Gastrocnemius medialis (tissue), 4 donors: ENCODE measurements around the gene ALDH1A3. TPM values are rescaled to one million over a fixed set of nuclear protein-coding genes. Genes with fewer than 3 reads are reported as not detected.

ENCODE experiments used
- ATAC-seq, 2 donors: fragments of 150-250 bp; one replicate each; pipeline ENCODE4 v1.9.1; 2016
- DNase-seq, 2 donors: peaks; one replicate each; pipeline ENCODE4 v3.0.0-alpha.2; 2019
- H3K27ac ChIP-seq, 4 donors: fragments of 200-600 bp; sonication (generic); 1 replicate in 1 of 4; 2 replicates in 3 of 4; pipeline ENCODE4 v1.5.1; 2016 to 2018; ENCODE audit warnings: mild to moderate bottlenecking in 2 of 4, moderate library complexity in 1 of 4
- H3K27me3 ChIP-seq, 3 donors: fragments of 200-600 bp; sonication (generic) in 2 of 3; 1 replicate in 1 of 3; 2 replicates in 2 of 3; pipeline versions ENCODE4 v1.5.1 to v1.6.0; 2016 to 2019; ENCODE audit warnings: mild to moderate bottlenecking in 1 of 3, moderate library complexity in 1 of 3
- H3K36me3 ChIP-seq, 2 donors: fragments of 200-600 bp; sonication (generic) in 1 of 2; one replicate each; pipeline ENCODE4 v1.5.1; 2017 to 2018
- H3K4me1 ChIP-seq, 2 donors: fragments of 200-600 bp; sonication (generic) in 1 of 2; one replicate each; pipeline ENCODE4 v1.5.1; 2016 to 2017; ENCODE audit warnings: mild to moderate bottlenecking in 2 of 2
- H3K4me3 ChIP-seq, 4 donors: fragments of 200-600 bp; sonication (generic) in 3 of 4; 1 replicate in 1 of 4; 2 replicates in 3 of 4; pipeline ENCODE4 v1.5.1; 2016 to 2019; ENCODE audit warnings: mild to moderate bottlenecking in 2 of 4
- H3K9me3 ChIP-seq, 3 donors: fragments of 200-600 bp; sonication (generic) in 2 of 3; 1 replicate in 1 of 3; 2 replicates in 2 of 3; pipeline ENCODE4 v1.5.1; 2016 to 2019
- CTCF ChIP-seq, 5 experiments: fragments of 450-650 bp in 3 of 5; fragments of 200-600 bp in 2 of 5; sonication (generic) in 2 of 5; IDR thresholded peaks in 4 of 5; conservative IDR thresholded peaks in 1 of 5; 1 replicate in 4 of 5; 2 replicates in 1 of 5; pipeline ENCODE4 v1.5.1; 2016 to 2019; ENCODE audit warnings: antibody characterized with exemption in 5 of 5, mild to moderate bottlenecking in 3 of 5, moderate library complexity in 3 of 5
- POLR2A ChIP-seq, 2 donors: fragments of 450-650 bp; IDR thresholded peaks; one replicate each; pipeline ENCODE4 v1.6.1; 2017; ENCODE audit warnings: antibody characterized with exemption in 2 of 2, mild to moderate bottlenecking in 2 of 2, moderate library complexity in 2 of 2
- in situ Hi-C, 4 donors: fragments of 200-750 bp; cut with MboI; loops; one replicate each; pipeline versions ENCODE4 v1.15.0 to v1.8.0; 2017; ENCODE audit warnings: low sequenced_read_pairs in 4 of 4
- intact Hi-C: fragments of 100-400 bp; cut with DNase I; formaldehyde crosslinking; loops from one replicate; pipeline ENCODE4 v1.15.1; 2023; ENCODE audit warnings: low total_unique reads
- total RNA-seq, 4 donors: library from RNA; depleted of rRNA; stranded (reverse); fragments of >200 nt; gene quantifications; one replicate each; pipeline versions ENCODE4 v1.1.0 to v1.2.3, GENCODE V29; 2016

Gene ALDH1A3
- total RNA-seq, 4 donors from 2014 or later, result 5.8 to 33.9 (median 15.1) TPM

- H3K27ac ChIP-seq, result no peak overlapping the region
- in situ Hi-C loops (no loop called here), intact Hi-C loops (no loop called here)
- no peak for TF ChIP-seq POLR2A (IDR thresholded peaks at IDR 0.05)
- TF ChIP-seq CTCF (IDR thresholded peaks at IDR 0.05 in 4 of 5, conservative IDR thresholded peaks at IDR 0.05 in 1 of 5), result no peak
- DNase-seq (no peak), ATAC-seq (no peak)
- no peaks in the 10 kb centered on the region for H3K36me3 ChIP-seq
- H3K27me3 ChIP-seq, result no peaks in the 10 kb centered on the region
- no peaks in the 10 kb centered on the region for H3K9me3 ChIP-seq
- no peaks in the 10 kb centered on the region for H3K4me1 ChIP-seq
- no peak overlapping the region for H3K4me3 ChIP-seq
These were observed 72.9 kb downstream of the ALDH1A3 start for GRCh38 chr15:100952566-100952965.

GRCh38 chr15:100958326-100959065 is 78.9 kb downstream of the ALDH1A3 start:
- Histone ChIP-seq H3K4me1 (no peaks in the 10 kb centered on the region), H3K27me3 (no peaks in the 10 kb centered on the region), H3K4me3 (no peak overlapping the region), H3K27ac (no peak overlapping the region), H3K9me3 (no peaks in the 10 kb centered on the region), H3K36me3 (no peaks in the 10 kb centered on the region)
- DNase-seq (no peak), ATAC-seq (no peak)
- in situ Hi-C loops, result no loop called here
- intact Hi-C loops, result no loop called here
- TF ChIP-seq CTCF (IDR thresholded peaks at IDR 0.05 in 4 of 5, conservative IDR thresholded peaks at IDR 0.05 in 1 of 5) (no peak), POLR2A (IDR thresholded peaks at IDR 0.05) (no peak)

- in situ Hi-C loops (no loop called here), intact Hi-C loops (no loop called here)
- ATAC-seq, result no peak
- H3K27me3 ChIP-seq, result no peaks in the 10 kb centered on the region
- no peak for TF ChIP-seq CTCF (IDR thresholded peaks at IDR 0.05 in 4 of 5, conservative IDR thresholded peaks at IDR 0.05 in 1 of 5)
- TF ChIP-seq POLR2A (IDR thresholded peaks at IDR 0.05), result no peak
- no peaks in the 10 kb centered on the region for H3K4me1 ChIP-seq
- H3K4me3 ChIP-seq, result no peak overlapping the region
- H3K9me3 ChIP-seq, result no peaks in the 10 kb centered on the region
- no peaks in the 10 kb centered on the region for H3K36me3 ChIP-seq
- no peak overlapping the region for H3K27ac ChIP-seq
- DNase-seq, result no peak
These were observed 79.7 kb downstream of the ALDH1A3 start for GRCh38 chr15:100959066-100960050.

Other genes with a start within 250 kb of the ALDH1A3 start
- gene LRRK1, start 39.5 kb downstream of the ALDH1A3 start, total RNA-seq, result 1 to 10 TPM in 3 of 4 donors, under 1 TPM in 1; 0.87 to 5.6 (median 1.7) TPM